GM12865 (cell line): Measurements from ENCODE around the gene PIGP.

Experiments used
- DNase-seq: peaks from one replicate; pipeline ENCODE4 v3.0.0; 2010; ENCODE audit warnings: low read depth
- H3K4me3 ChIP-seq: 2 replicates; pipeline ENCODE4 v1.5.1; 2011; ENCODE audit warnings: mild to moderate bottlenecking, low read depth, low read length, control low read depth
- CTCF ChIP-seq: IDR thresholded peaks from 2 replicates; pipeline ENCODE4 v1.5.1; 2011; ENCODE audit warnings: low read length, control low read depth, low read depth, inconsistent platforms; ENCODE audit not compliant: insufficient read depth; ENCODE audit errors: missing control alignments

PIGP gene

GRCh38 chr21:37101384-37101783, 28.5 kb upstream of the PIGP start:
- TF ChIP-seq CTCF = no peak
- no peak for DNase-seq
- no peak overlapping the region for H3K4me3 ChIP-seq

GRCh38 chr21:37100316-37100715, 27.4 kb upstream of the PIGP start:
- no peak overlapping the region for H3K4me3 ChIP-seq
- DNase-seq = no peak
- TF ChIP-seq CTCF = no peak

GRCh38 chr21:37098751-37099150, 25.9 kb upstream of the PIGP start:
- DNase-seq = no peak
- H3K4me3 ChIP-seq = no peak overlapping the region
- no peak for TF ChIP-seq CTCF

- DNase-seq = no peak
- TF ChIP-seq CTCF = no peak
- H3K4me3 ChIP-seq = no peak overlapping the region
Observed at GRCh38 chr21:37095821-37096220, 22.9 kb upstream of the PIGP start.

- no peak overlapping the region for H3K4me3 ChIP-seq
- TF ChIP-seq CTCF = no peak
- DNase-seq = no peak
Observed at GRCh38 chr21:37093977-37094376, 21.1 kb upstream of the PIGP start.

GRCh38 chr21:37088186-37088735, 15.4 kb upstream of the PIGP start:
- no peak for DNase-seq
- no peak for TF ChIP-seq CTCF
- H3K4me3 ChIP-seq = no peak overlapping the region

- no peak for DNase-seq
- no peak for TF ChIP-seq CTCF
- H3K4me3 ChIP-seq = no peak overlapping the region
Observed at GRCh38 chr21:37087188-37087587, 14.3 kb upstream of the PIGP start.
